HUES6 (cell line): Measurements from ENCODE around the gene RAB1A.
"Not testable (repeated sequence)": the region's sequence is repeated elsewhere in the genome, so short reads cannot be mapped to it uniquely, and the experiment has no call there.

ENCODE experiments used
- H3K27ac ChIP-seq: 2 replicates; pipeline ENCODE4 v1.7.0; 2013; ENCODE audit warnings: low read depth, mild to moderate bottlenecking, low read length, inconsistent platforms
- H3K27me3 ChIP-seq: 2 replicates; pipeline ENCODE4 v1.6.1; 2013; ENCODE audit warnings: low read length; ENCODE audit not compliant: control insufficient read depth, insufficient read depth
- H3K36me3 ChIP-seq: 2 replicates; pipeline ENCODE4 v1.6.1; 2013; ENCODE audit warnings: low read length; ENCODE audit not compliant: control insufficient read depth, insufficient read depth
- H3K4me1 ChIP-seq: 2 replicates; pipeline ENCODE4 v1.6.1; 2013; ENCODE audit warnings: low read length; ENCODE audit not compliant: control insufficient read depth, insufficient read depth
- H3K4me3 ChIP-seq: 2 replicates; pipeline ENCODE4 v1.5.1; 2013; ENCODE audit warnings: low read depth, low read length
- H3K9ac ChIP-seq: one replicate; pipeline ENCODE4 v1.6.1; 2013; ENCODE audit warnings: mild to moderate bottlenecking, low read length
- H3K9me3 ChIP-seq: 2 replicates; pipeline ENCODE4 v1.6.1; 2013; ENCODE audit warnings: low read depth, low read length; ENCODE audit not compliant: control insufficient read depth, insufficient read depth

Gene RAB1A

DNA sequence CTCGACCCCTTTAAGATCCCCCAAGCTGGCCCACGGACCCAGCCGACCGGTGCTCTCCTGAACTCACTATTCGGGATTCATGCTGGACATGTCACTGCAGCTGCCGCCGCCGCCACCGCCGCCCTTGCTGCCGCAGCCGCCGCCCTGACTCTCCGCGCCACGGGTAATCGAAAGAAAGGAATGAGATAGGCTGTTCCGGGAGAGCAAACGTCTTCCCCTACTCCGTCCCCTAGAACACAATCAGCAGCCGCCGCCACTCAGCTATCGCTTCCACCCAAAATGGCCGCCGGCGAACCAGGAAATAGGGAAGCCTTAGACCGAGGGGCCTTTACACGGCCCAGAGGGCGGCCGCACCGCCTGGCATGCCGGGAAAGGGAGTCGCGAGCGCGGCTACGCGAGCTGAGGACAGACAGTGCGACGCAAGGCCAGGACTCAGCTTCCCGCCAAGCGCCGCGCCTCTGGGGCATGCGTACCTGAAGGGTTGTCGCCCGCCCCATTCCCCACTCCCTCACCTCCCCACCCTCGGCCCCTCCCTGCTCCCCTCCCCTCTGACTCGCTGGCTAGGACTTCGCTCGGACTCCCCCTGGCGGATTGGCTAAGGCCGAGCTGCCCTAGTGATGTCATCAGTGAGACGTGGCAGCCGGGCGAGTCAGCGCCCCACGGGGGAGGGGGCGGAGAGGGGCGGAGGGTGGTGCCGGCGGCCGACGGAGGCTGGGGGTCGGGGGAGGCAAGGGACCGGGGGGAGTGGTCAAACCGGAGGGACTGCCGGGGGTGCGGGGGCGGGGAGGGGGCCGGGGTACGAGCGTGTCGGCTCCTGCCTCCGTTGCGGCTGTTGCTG is at the start of gene RAB1A:
TSS of gene RAB1A (minus strand) at position 281 of the 838 bp plus-strand sequence. CDS start at position 90, 191 bp downstream.
- peak within 1 kb of the TSS; percentile 99 for H3K9ac ChIP-seq
- peak within 1 kb of the TSS; percentile 99 for H3K4me3 ChIP-seq
- H3K9me3 ChIP-seq = no peaks in the 10 kb centered on the region
- H3K4me1 ChIP-seq = peaks cover 31% of the 10 kb centered on the region
- no peaks in the 10 kb centered on the region for H3K27me3 ChIP-seq
- no peaks in the 10 kb centered on the region for H3K36me3 ChIP-seq
- peak within 1 kb of the TSS; percentile 94; the same call in 1 of the 2 replicates for H3K27ac ChIP-seq

DNA sequence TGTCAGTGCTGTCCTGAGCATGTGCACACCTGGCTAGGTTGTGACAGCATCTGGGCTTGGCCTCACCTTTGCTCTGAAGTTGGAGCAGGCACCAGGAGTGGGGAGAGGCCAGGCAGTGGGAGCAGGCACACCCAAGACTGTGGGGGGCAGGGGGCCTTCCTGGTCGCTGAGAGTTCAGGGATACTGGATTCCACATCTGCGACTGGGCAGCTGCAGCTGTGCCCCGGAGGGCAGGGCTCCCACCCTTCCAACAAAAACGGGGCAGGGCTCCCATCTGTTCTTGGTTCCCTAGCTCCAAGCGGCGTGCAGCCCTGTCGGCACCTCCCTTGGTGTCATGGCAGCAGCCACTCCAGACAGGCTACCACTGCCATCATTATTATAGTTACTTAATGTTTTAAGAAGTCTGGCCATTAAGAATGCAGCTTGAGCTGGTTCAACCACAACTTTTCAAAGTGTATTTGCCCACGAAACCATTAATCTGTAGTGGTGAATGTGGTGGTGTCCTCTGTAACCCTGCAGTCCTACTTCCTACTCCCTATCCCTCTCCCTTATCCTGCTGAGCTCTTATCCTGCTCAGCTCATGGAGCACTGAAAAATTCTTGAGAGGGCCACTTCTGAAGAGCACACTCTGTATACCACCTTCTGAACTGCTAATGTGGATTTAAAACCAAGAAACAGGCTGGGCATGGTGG is 48.0 kb upstream of the RAB1A start:
- H3K27me3 ChIP-seq = no peaks in the 10 kb centered on the region
- H3K27ac ChIP-seq = no peak overlapping the region
- H3K9ac ChIP-seq = no peak overlapping the region
- peaks cover 9% of the 10 kb centered on the region for H3K9me3 ChIP-seq
- H3K4me3 ChIP-seq = no peak overlapping the region
- no peaks in the 10 kb centered on the region for H3K4me1 ChIP-seq
- no peaks in the 10 kb centered on the region for H3K36me3 ChIP-seq

DNA sequence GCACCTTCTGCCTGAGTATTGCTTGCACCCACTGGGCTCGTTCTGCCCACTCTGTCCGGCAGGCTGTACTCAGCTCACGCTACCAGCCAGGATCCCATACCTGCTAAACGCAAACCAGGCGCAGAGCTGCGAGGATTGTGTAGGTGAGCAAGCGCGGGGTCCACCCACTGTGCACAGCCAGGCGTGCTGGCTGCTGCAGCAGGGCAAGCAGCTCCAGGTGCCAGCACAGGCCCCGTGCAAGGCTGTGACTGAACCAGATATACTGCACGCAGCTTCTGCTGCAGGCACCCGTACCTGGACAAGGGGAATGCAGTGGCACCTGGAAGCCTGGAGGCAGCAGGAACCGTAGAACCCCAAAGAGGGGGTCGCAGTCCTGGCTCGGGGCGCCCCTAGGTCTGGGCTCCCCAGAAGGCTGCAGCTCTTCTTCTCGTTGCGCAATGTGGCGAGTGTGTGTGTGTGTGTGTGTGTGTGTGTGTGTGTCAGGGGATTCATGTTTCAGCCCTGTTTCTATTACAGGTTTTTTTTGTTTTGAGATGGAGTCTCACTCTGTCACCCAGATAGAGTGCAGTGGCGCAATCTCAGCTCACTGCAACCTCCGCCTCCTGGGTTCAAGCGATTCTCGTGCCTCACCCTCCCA is 46.1 kb upstream of the RAB1A start:
- Histone ChIP-seq H3K36me3 (no peaks in the 10 kb centered on the region), H3K9ac (no peak overlapping the region), H3K4me1 (no peaks in the 10 kb centered on the region), H3K4me3 (no peak overlapping the region), H3K9me3 (peaks cover 9% of the 10 kb centered on the region), H3K27me3 (no peaks in the 10 kb centered on the region), H3K27ac (no peak overlapping the region)

DNA sequence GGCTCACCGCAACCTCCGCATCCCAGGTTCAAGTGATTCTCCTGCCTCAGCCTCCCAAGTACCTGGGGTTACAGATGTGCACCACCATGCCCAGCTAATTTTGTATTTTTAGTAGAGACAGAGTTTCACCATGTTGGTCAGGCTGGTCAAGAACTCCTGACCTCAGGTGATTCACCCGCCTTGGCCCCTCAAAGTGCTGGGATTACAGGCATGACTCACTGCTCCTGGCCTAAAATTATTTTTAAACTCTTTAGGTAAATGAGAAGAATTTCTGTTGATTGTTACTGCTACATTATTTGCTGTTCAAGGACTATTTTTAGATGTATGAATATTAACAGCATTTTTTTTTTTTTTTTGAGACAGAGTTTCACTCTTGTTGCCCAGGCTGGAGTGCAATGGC is 44.1 kb upstream of the RAB1A start:
- not testable (repeated sequence) for H3K36me3 ChIP-seq, H3K9ac ChIP-seq, H3K4me1 ChIP-seq, H3K4me3 ChIP-seq, H3K27me3 ChIP-seq, H3K9me3 ChIP-seq, H3K27ac ChIP-seq

DNA sequence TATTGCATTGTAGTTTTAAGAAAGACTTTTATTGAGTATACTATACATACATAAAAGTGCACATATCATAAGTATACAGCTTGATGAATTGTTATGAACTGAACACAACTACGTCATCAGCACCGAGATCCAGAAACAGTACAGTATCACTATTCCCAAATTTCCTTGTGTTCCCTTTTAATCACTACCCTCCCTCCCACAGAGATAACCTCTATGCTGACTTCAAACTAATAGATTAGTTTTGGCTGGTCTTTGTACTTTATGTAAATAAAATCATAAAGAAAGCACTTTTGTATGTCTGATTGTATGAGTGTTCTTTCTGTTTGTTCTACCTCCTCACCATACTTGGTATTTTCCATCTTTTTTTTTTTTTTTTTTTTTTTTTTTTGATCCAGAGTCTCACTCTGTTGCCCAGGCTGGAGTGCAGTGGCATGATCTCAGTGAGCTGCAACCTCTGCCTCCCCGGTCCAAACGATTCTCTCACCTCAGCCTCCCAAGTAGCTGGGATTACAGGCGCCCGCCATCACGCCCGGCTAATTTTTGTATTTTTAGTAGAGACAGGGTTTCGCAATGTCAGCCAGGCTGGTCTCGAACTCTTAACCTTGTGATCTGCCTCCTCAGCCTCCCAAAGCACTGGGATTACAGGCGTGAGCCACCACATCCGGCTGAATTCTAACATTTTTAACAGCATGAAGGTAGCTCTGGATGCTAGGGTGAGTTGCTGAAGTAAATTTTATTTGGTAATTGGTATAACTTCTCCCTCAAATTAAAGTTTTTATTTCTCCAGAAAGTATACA is 43.3 kb upstream of the RAB1A start:
- H3K4me1 ChIP-seq = no peaks in the 10 kb centered on the region
- H3K9me3 ChIP-seq = no peaks in the 10 kb centered on the region
- H3K9ac ChIP-seq = no peak overlapping the region
- no peaks in the 10 kb centered on the region for H3K27me3 ChIP-seq
- H3K4me3 ChIP-seq = no peak overlapping the region
- H3K36me3 ChIP-seq = no peaks in the 10 kb centered on the region
- H3K27ac ChIP-seq = no peak overlapping the region

DNA sequence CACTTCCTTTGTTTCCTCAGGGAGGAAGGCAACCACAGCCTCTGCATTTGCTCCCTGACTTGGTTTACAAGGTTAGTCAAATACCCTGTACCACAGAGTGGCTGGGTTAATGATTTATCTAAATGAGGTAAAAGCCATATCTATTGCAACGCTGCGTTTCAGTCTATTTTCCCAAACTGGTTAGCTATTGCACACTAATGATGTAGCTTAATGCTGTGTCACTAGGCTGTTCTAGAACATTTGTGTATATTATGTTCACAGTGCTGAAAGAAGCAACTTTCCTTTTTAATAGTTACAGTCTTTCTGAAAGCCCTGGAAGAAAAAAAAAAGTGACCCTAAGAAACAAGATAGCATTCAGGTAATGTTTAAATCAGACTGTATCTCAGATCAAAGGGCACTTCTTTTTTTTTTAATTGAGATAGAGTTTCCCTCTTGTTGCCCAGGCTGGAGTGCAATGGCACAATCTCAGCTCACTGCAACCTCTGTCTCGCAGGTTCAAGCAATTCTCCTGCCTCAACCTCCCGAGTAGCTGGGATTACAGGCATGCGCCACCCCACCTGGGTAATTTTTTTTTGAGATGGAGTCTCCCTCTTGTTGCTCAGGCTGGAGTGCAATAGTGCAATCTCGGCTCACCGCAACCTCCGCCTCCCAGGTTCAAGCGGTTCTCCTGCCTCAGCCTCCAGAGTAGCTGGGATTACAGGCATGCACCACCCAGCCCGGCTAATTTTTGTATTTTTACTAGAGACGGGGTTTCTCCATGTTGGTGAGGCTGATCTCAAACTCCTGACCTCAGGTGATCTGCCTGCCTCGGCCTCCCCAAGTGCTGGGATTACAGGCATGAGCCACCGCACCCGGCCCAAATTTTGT is 40.9 kb upstream of the RAB1A start:
- H3K27me3 ChIP-seq, H3K4me1 ChIP-seq, H3K9me3 ChIP-seq: not testable (repeated sequence)

DNA sequence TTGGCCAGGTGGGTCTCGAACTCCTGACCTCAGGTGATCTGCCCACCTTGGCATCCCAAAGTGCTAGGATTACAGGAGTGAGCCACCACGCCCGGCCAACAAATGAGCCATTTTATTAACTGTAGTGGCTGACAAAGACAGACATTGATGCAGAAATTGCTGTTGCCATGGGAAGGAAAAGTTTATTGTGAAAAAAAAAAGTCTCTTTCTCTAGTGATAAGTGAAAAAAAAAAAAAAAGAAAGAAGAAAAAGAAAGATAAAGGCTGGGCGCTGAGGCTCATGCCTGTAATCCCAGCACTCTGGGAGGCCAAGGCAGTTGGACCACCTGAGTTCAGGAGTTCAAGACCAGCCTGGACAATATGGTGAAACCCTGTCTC is 39.8 kb upstream of the RAB1A start:
- Histone ChIP-seq H3K9ac (no peak overlapping the region), H3K4me1 (no peaks in the 10 kb centered on the region), H3K4me3 (no peak overlapping the region), H3K9me3 (no peaks in the 10 kb centered on the region), H3K36me3 (no peaks in the 10 kb centered on the region), H3K27ac (no peak overlapping the region), H3K27me3 (no peaks in the 10 kb centered on the region)

More for the DNA sequence above, 40.9 kb upstream of the RAB1A start:
- H3K9ac ChIP-seq, H3K4me3 ChIP-seq, H3K36me3 ChIP-seq, H3K27ac ChIP-seq: not testable (repeated sequence)

DNA sequence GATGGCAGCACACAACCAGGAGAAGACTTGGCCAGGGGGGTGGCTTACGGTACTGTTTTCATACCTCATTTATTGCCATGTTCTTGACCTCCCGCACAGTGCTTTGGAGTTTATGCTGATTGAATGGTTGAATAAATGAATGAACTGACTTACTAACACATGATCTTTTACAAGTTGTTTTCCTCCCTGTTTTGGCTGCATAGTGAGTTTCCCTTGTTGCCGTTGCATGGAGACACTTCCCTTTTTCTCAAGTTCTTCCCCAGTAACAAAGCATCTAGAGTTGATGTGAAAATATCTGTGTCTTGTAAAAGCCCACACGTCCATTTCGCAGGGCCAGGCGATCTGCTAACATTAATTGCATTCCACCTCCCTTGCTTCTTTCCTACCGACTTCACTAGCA is 35.7 kb upstream of the RAB1A start:
- Histone ChIP-seq H3K27me3 (no peaks in the 10 kb centered on the region), H3K9ac (no peak overlapping the region), H3K9me3 (no peaks in the 10 kb centered on the region), H3K4me1 (no peaks in the 10 kb centered on the region; the same call in 1 of the 2 replicates), H3K4me3 (no peak overlapping the region), H3K27ac (no peak overlapping the region), H3K36me3 (no peaks in the 10 kb centered on the region)

DNA sequence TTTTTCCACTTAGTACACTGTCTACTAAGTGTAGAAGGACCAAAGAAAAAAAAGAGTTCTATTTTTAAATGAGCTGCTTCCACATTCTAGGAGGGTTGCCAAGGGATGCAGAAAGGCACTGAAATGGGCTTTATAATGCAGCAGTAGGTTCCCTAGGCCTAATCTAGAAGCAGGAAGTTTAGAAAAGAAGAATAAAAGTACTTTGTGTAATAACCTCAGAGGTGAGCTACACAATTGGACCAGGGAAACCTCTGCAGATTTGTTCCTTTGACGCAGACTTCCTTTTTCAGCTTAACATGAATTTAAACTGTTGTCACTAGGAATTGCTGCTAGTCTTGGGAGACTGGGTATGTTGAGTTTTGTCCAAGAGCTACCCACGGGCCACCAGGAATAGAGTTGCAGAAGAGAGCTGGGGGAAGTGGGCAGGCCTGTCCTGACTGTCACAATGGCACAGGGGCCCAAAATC is 34.6 kb upstream of the RAB1A start:
- no peak overlapping the region for H3K9ac ChIP-seq
- H3K9me3 ChIP-seq = no peaks in the 10 kb centered on the region
- H3K4me1 ChIP-seq = no peaks in the 10 kb centered on the region; the same call in 1 of the 2 replicates
- H3K27ac ChIP-seq = no peak overlapping the region
- no peaks in the 10 kb centered on the region for H3K27me3 ChIP-seq
- H3K4me3 ChIP-seq = no peak overlapping the region
- H3K36me3 ChIP-seq = no peaks in the 10 kb centered on the region

DNA sequence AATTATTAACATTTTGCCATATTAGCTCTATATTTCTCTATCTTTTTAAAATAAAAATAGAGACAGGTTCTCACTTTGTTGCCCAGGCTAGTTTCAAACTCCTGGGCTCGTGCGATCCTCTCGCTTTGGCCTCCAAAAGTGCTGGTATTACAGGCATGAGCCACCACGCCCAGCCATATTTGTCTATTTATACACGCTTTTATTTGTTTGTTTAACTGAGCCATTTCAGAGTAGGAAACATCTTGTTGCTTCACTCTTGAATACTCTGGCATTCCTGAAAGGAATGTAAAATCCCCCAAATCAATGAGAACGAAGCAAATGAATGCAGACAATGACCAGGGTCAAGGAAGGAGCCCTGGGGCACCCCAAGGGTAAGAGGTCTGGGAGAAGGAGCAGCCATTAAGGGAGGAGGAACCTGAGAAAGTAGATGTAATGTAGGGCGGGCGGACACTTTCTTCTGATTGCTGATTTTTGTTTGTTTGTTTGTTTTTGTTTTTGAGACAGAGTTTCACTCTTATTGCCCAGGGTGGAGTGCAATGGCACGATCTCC is 31.7 kb upstream of the RAB1A start:
- H3K27ac ChIP-seq = no peak overlapping the region
- H3K9ac ChIP-seq = no peak overlapping the region
- no peak overlapping the region for H3K4me3 ChIP-seq
- H3K4me1 ChIP-seq = no peaks in the 10 kb centered on the region; the same call in 1 of the 2 replicates
- H3K36me3 ChIP-seq = no peaks in the 10 kb centered on the region
- no peaks in the 10 kb centered on the region for H3K27me3 ChIP-seq
- no peaks in the 10 kb centered on the region for H3K9me3 ChIP-seq
